GM18868 (cell line): ENCODE results near the gene TEX261.

Source experiments
- ATAC-seq: cut with Tn5 transposase; IDR thresholded peaks from one replicate; pipeline ENCODE4 v1.9.1; 2021; ENCODE audit warnings: mild to moderate bottlenecking, moderate library complexity; ENCODE audit not compliant: unreplicated experiment

The TEX261 gene

GRCh38 chr2:70959851-70960832 is 34.5 kb downstream of the TEX261 start:
- no peak for ATAC-seq

- ATAC-seq, result no peak
These were observed 35.4 kb downstream of the TEX261 start for GRCh38 chr2:70959271-70959761.

DNA sequence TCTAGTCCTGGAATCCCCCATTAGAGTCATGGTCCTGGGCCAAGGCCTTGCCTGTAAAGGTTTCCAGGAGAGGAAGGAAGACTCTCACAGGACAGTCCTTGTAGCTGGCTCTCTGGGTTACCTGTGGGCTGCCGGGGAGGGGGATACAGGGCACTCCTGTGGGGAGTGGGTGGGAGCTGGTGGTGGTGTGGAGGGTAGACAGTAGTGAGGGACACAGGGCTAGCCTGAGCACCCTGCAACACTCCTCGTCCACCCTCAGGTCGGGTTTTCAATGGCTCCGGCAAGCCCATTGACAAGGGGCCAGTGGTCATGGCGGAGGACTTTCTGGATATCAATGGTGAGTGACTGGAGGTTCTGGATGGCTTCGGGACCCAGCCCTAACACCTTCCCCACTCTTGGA is 35.9 kb downstream of the TEX261 start:
- ATAC-seq, result no peak

DNA sequence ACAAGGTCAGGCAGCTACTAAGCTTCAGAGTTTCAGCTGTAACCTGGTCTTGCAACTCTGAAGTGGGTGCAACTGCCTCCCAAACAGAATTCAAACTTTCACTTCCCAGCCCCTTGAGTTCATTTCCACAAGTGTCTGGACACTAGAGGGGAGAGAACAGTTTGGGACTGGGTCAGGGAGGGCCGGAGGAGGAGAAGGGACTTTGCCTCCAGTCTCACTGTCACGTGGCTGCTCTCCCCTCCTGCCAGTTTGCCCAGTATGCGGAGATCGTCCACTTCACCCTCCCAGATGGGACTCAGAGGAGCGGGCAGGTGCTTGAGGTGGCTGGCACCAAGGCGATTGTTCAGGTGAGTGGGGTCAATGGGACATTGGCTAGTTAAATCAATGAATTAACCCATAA is 36.9 kb downstream of the TEX261 start:
- no peak for ATAC-seq

GRCh38 chr2:70956141-70956540 is 38.5 kb downstream of the TEX261 start:
- no peak for ATAC-seq

DNA sequence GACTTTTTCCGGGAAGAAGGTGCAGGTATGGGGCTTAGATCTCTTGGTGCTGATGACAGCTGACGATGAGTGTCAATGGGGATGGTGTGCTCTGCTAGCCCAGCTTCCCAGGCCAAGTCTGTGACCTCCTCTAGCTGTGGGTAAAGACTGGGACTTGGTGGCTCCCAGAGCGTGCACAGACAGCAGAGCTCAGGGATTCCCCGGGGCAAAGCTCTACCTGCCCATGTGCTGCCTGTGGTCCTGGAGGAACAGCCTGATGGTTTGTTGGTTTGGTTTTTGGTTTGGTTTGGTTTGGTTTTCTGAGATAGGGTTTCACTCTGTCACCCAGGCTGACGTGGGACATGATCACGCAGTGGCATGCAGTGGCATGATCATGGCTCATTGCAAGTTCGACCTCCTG is 39.8 kb downstream of the TEX261 start:
- ATAC-seq, result no peak

DNA sequence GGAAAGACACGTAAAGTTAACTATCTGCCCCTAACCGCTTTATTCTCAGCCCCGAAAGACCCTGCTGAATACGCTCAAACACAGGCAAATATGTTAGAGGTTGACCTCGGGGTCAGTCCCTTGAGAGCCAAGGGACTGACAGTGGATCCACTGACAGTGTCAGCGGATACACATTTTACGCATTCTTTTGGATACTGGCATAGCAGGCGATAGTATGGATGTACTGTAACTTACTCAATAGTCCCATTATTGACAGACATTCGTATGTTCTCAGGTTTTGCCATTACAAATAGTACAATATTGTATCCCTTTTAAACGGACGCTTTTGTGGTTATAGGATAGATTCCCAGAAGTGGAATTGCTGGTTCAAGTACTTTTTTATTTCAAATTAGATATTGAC is 45.6 kb downstream of the TEX261 start:
- no peak for ATAC-seq

- ATAC-seq, result peak; percentile 84
These were observed 46.2 kb downstream of the TEX261 start for GRCh38 chr2:70948337-70949003.

GRCh38 chr2:70947556-70948184 is 47.0 kb downstream of the TEX261 start:
- ATAC-seq, result no peak

DNA sequence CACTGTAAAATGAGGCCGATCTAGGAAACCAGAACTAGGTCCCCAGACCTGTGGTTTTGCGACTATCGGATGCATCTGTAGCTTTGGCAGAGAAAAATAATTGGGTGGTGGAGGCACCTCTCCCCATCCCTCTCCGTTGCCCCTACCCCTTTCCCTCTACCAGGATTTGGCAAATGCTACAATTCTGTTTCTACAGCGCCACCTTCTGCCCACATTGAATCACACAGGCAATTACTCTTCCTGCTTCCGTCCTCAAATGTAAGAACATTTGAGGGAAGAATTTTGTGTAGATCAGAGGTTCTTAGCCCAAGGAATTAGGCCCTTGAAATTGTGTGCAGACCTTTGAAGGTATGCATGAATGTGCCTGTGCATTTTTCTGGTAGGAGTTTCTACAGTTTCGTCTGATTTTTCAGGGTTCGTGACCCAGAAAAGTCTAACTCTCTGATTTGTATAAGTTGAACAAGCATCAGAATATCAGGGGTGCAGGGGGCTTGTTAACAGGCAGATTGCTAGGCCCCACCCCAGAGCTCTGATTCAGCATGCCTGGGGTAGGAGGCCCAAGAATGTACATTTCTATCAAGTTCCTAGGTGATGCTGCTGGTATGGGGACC is 47.7 kb downstream of the TEX261 start:
- no peak for ATAC-seq

- ATAC-seq, result no peak
These were observed 50.5 kb downstream of the TEX261 start for GRCh38 chr2:70944111-70944690.

DNA sequence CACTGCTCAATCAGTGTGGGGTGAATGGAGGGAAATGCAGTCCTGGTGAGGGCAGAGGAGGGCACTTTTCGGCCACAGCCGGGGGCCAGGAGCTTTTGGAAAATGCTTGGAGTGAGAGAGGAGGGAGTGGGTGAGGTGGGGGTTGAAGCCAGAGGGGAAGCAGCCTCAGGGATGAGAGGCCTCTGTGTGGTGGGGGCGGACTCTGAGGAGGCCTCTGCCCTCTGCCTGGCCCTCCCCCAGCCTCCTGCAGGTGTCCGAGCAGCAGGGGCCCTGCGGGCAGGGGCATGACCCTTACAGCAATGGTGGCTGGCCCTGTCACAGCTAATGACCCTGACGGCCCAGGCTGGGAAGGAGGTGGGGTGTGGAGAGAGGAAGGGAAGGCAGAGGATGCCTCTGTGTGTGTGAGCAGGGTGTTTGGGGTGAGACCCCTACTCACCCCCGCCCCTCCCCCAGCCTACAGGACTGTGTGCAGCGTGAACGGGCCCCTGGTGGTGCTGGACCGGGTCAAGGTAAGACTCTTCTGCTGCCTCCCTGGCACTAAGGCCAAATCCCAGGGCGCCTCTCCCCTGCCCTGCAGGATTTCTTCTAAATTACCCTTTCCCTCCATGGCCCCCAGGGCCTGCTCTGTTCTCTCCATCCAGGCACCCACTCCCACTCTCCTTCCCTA is 51.3 kb downstream of the TEX261 start:
- no peak for ATAC-seq

DNA sequence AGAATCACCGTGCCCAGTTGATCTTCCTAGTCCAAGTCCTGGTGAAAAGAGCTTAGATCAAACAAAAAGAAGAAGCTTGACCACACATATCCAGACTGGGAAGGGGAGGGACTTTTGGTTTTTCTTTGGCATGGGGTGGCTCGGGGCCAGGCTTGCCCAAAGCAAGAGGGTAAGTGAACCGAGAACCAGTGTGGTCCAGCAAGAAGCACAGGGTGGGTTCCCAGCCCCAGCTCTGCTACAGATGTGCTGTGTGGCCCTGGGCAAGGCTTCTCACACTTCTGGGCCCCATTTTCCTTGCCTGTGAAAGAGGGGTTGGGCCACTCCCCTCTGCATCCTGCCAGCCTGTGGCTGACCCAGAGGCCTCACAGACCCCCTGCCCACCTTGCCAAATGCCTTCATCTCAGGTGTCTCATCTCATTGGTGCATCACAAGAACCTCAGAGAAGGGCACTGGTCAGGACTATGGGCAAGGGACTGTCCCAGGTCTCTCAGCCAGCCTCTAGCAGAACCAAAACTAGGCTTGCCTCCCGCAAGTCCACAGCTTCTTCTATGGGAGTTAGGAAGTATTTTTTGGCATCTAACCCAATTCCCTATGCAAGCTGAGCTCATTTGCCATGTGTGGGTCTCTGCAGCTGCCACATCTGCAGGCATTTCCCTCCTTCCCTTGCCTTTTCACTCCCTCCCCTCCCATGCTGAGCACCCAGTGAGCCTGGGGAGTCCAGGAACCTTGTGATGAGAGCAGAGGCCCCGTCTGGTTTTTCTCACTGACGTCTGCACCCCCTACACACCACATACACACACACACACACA is 52.1 kb downstream of the TEX261 start:
- ATAC-seq, result no peak

DNA sequence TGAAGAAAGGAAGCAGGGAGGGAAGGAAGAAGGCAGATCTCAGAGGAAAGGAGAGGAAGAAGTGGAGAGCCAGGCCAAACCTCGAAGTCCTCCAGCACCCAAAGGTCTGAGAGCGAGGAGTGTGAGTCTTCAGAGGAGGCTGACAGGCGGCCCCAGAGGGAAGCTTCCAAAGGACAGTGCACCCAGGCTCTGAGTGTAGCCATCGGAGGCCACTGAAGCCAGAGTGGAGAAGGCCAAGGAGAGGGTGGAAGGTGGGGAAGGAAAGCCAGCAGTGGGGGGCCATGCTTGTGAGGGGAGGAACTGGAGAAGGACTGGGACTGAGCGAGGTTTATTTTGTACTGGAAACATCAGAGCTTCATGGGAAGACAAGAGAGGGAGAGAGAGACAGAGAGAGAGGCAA is 53.0 kb downstream of the TEX261 start:
- ATAC-seq, result no peak

DNA sequence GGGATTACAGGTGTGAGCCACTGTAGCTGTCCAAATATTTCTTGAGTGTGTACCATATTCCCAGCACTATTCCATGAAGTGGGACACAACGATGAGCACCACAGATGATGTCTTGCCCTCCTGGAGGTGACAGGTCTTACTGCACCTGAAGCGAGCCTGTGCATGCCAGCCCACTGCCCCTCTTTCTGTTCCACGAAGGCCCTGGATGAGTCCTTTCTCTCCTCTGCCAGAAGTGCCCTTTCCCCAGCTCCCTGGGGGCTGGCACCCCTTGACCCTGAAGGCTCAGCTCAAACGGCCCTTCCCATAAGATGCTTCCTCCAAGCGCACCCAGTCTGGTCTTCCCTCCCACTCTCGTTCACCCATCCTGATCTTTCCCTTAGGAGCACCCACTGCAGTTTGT is 53.5 kb downstream of the TEX261 start:
- ATAC-seq, result no peak

GRCh38 chr2:70939839-70940580 is 54.7 kb downstream of the TEX261 start:
- no peak for ATAC-seq

DNA sequence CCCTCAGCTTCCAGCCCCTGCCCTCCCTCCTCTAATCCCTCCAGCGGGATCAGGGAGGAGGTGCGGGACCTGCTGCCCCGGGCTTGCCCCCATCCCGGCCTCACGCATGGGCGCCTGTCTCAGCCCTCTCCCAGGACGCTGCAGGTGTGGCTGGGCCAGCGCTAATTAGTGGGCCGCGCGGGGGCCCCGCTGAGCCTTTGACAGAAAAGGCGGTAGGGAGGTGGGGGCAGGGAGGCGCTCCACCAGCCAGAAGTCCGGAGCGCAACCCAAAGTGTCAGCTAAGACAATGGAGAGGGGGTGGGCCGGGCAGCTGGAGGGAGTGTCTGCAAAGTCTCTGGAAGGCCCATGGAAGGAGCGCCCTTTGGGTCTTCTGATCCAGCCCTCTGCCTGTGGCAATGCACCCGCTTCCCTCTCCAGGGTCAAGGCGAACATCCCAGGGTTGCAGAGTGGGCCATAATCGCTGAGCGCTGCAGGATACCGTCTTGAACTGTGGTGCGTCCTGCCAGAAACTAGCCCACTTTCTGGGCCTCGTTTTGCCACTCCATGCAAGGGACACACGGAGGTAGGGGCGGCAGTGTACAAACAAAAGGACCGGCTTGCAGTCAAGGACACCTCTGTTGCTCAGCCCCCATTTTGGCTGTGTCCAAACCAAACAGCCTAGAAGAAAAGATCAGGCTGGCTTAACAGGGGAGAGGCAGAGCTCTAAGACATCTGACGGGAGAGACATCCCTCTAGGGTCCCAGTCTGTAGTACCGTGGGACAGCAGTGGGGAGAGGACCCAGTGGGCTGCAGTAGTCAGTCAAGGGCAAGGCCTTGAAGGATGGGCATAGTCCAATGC is 55.5 kb downstream of the TEX261 start:
- no peak for ATAC-seq

GRCh38 chr2:70938586-70938950 is 56.1 kb downstream of the TEX261 start:
- no peak for ATAC-seq
